GM18909 (cell line): ENCODE results near the gene PTPRD.
A peak's percentile ranks its signal among the peaks of the same experiment; 100 is the strongest.

Experiments used
- ATAC-seq: cut with Tn5 transposase; IDR thresholded peaks from one replicate; pipeline ENCODE4 v1.9.1; 2021; ENCODE audit warnings: mild to moderate bottlenecking; ENCODE audit not compliant: unreplicated experiment, poor library complexity

Gene PTPRD

GRCh38 chr9:9718691-9719090 is 894.1 kb downstream of the PTPRD start:
- no peak for ATAC-seq

GRCh38 chr9:9679433-9679832 is 933.4 kb downstream of the PTPRD start:
- no peak for ATAC-seq

- ATAC-seq = no peak
Measured at GRCh38 chr9:9674461-9674860, 938.3 kb downstream of the PTPRD start.

- ATAC-seq = no peak
Measured at GRCh38 chr9:9670454-9670853, 942.3 kb downstream of the PTPRD start.

GRCh38 chr9:9645006-9645405 is 967.8 kb downstream of the PTPRD start:
- ATAC-seq = no peak

GRCh38 chr9:9631284-9631683 is 981.5 kb downstream of the PTPRD start:
- ATAC-seq = peak; percentile 63

GRCh38 chr9:9625248-9625647 is 987.6 kb downstream of the PTPRD start:
- ATAC-seq = no peak

- ATAC-seq = no peak
Measured at GRCh38 chr9:9623506-9623905, 989.3 kb downstream of the PTPRD start.

- ATAC-seq = no peak
Measured at GRCh38 chr9:9621355-9621940, 991.4 kb downstream of the PTPRD start.

GRCh38 chr9:9620736-9621135 is 992.1 kb downstream of the PTPRD start:
- no peak for ATAC-seq

GRCh38 chr9:9615086-9615485 is 997.7 kb downstream of the PTPRD start:
- no peak for ATAC-seq

GRCh38 chr9:9614607-9615006 is 998.2 kb downstream of the PTPRD start:
- no peak for ATAC-seq

- peak; percentile 44 for ATAC-seq
Measured at GRCh38 chr9:9612755-9613154, 1000.0 kb downstream of the PTPRD start.

GRCh38 chr9:9612270-9612669 is 1000.5 kb downstream of the PTPRD start:
- peak; percentile 83 for ATAC-seq

- no peak for ATAC-seq
Measured at GRCh38 chr9:9605681-9606080, 1007.1 kb downstream of the PTPRD start.

- ATAC-seq = no peak
Measured at GRCh38 chr9:9603345-9603744, 1009.5 kb downstream of the PTPRD start.

- ATAC-seq = no peak
Measured at GRCh38 chr9:9598723-9599122, 1014.1 kb downstream of the PTPRD start.

GRCh38 chr9:9592104-9592503 is 1020.7 kb downstream of the PTPRD start:
- no peak for ATAC-seq

GRCh38 chr9:9585920-9586319 is 1026.9 kb downstream of the PTPRD start:
- peak; percentile 56 for ATAC-seq

- ATAC-seq = peak; percentile 59
Measured at GRCh38 chr9:9574080-9574479, 1038.7 kb downstream of the PTPRD start.

GRCh38 chr9:9565700-9566099 is 1047.1 kb downstream of the PTPRD start:
- ATAC-seq = no peak

- ATAC-seq = no peak
Measured at GRCh38 chr9:9563817-9564216, 1049.0 kb downstream of the PTPRD start.
